A549 (cell line): ENCODE results near the gene SLC7A10. TPM values are rescaled to one million over a fixed set of nuclear protein-coding genes. Genes with fewer than 3 reads are reported as not detected.

ENCODE experiments used
- ATAC-seq, 2 experiments: fragments of 200-7000 bp in 1 of 2; fragments of >200 bp in 1 of 2; cut with Nextera tagmentation in 1 of 2; cut with Tn5 transposase in 1 of 2; 3 replicates each; pipeline versions ENCODE4 v1.8.0 to v1.9.1; 2018 to 2020; ENCODE audit warnings: mild to moderate bottlenecking in 1 of 2, moderate library complexity in 1 of 2
- CTCF ChIA-PET: fragments of 300-600 bp; sonication (Branson Sonifier 250); formaldehyde crosslinking; extraction: SDS; loops from one replicate; lab custom pipeline; 2021; ENCODE audit warnings: antibody characterized with exemption, inconsistent platforms; lab: Yijun Ruan, JAX
- POLR2A ChIA-PET: fragments of 350-600 bp; formaldehyde crosslinking; extraction: SDS; loops from one replicate; lab custom pipeline; 2021; ENCODE audit warnings: antibody characterized with exemption, inconsistent platforms; lab: Yijun Ruan, JAX
- DNase-seq, 2 experiments: peaks; one replicate each; pipeline versions ENCODE4 v3.0.0 to v3.0.0-alpha.2; 2011 to 2016; ENCODE audit warnings: low read depth in 1 of 2, low spot score in 1 of 2
- FAIRE-seq: peaks from 2 replicates; lab custom pipeline; 2011; peaks lifted over from hg19 to GRCh38; lab: Jason Lieb, UNC
- H3K27ac ChIP-seq, 2 experiments: fragments of >200 bp; sonication (Bioruptor Twin); formaldehyde crosslinking; 3 replicates each; pipeline ENCODE4 v1.5.1; 2016 to 2017
- H3K4me1 ChIP-seq: fragments of >200 bp; sonication (Bioruptor Twin); formaldehyde crosslinking; 3 replicates; pipeline ENCODE4 v1.6.1; 2016
- H3K4me2 ChIP-seq: fragments of >200 bp; sonication (Bioruptor Twin); formaldehyde crosslinking; 3 replicates; pipeline ENCODE4 v1.6.1; 2016
- H3K4me3 ChIP-seq: fragments of >200 bp; sonication (Bioruptor Twin); formaldehyde crosslinking; 3 replicates; pipeline ENCODE4 v1.5.1; 2016
- H3K9me3 ChIP-seq: fragments of >200 bp; sonication (Bioruptor Twin); formaldehyde crosslinking; 3 replicates; pipeline ENCODE4 v1.6.1; 2016
- BCL3 ChIP-seq: fragments of >200 bp; sonication (Bioruptor Twin); formaldehyde crosslinking; IDR thresholded peaks from 3 replicates; pipeline ENCODE4 v1.6.1; 2016
- BHLHE40 ChIP-seq: IDR thresholded peaks from 2 replicates; pipeline ENCODE4 v1.6.1; 2012; ENCODE audit warnings: low read depth, low read length, inconsistent platforms
- EHMT2 ChIP-seq: fragments of 200-600 bp; sonication (generic); IDR thresholded peaks from 2 replicates; pipeline ENCODE4 v1.6.1; 2016; ENCODE audit warnings: antibody characterized with exemption, low read depth, mild to moderate bottlenecking, moderate library complexity
- FOSL2 ChIP-seq, 2 experiments: fragments of 450-650 bp in 1 of 2; fragments of >200 bp in 1 of 2; sonication (Bioruptor Twin) in 1 of 2; formaldehyde crosslinking; IDR thresholded peaks; 2 replicates each; pipeline versions ENCODE4 v1.5.0 to v1.6.1; 2016 to 2020; ENCODE audit warnings: mild to moderate bottlenecking in 1 of 2, moderate library complexity in 1 of 2
- HEYL ChIP-seq: fragments of 250-450 bp; sonication (Bioruptor Pico); IDR thresholded peaks from 2 replicates; pipeline ENCODE4 v1.8.0; 2021; ENCODE audit warnings: mild to moderate bottlenecking, moderate library complexity
- JUNB ChIP-seq: fragments of >200 bp; sonication (Bioruptor Twin); formaldehyde crosslinking; IDR thresholded peaks from 2 replicates; pipeline ENCODE4 v1.6.1; 2016
- KDM1A ChIP-seq: fragments of 200-600 bp; sonication (generic); IDR thresholded peaks from 2 replicates; pipeline ENCODE4 v1.6.1; 2016; ENCODE audit warnings: low read depth, mild to moderate bottlenecking
- NFE2L2 ChIP-seq: fragments of 150-350 bp; conservative IDR thresholded peaks from 2 replicates; pipeline ENCODE4 v1.6.1; 2014; ENCODE audit warnings: low read length
- POLR2A ChIP-seq: IDR thresholded peaks from 2 replicates; pipeline ENCODE4 v1.6.1; 2012; ENCODE audit warnings: mild to moderate bottlenecking, low read length
- RAD21 ChIP-seq, 2 experiments: fragments of >200 bp in 1 of 2; sonication (Bioruptor Twin) in 1 of 2; formaldehyde crosslinking in 1 of 2; IDR thresholded peaks in 1 of 2; conservative IDR thresholded peaks in 1 of 2; 2 replicates in 1 of 2; 3 replicates in 1 of 2; pipeline ENCODE4 v1.6.1; 2012 to 2018; ENCODE audit warnings: inconsistent platforms in 1 of 2
- REST ChIP-seq: fragments of 200-600 bp; sonication (generic); IDR thresholded peaks from 2 replicates; pipeline ENCODE4 v1.6.1; 2016; ENCODE audit warnings: antibody characterized with exemption, mild to moderate bottlenecking, moderate library complexity
- RFX5 ChIP-seq: fragments of 450-650 bp; IDR thresholded peaks from 2 replicates; pipeline ENCODE4 v1.7.1; 2014; ENCODE audit warnings: antibody characterized with exemption, mild to moderate bottlenecking, moderate library complexity
- WGBS: methylation state at CpG from one replicate; pipeline ENCODE4 v1.1.6; 2017; ENCODE audit errors: missing lambda C conversion rate; 5-methylcytosine and 5-hydroxymethylcytosine counted together
- polyA plus RNA-seq, 4 experiments: library from polyadenylated mRNA; depleted of rRNA in 3 of 4; stranded (reverse); fragments of >200 nt; fragmentation: RNase III in 1 of 4; extraction: RNeasy Plus Mini Kit Qiagen cat#74134 plus additional on column Dnase treatment in 1 of 4; gene quantifications; 2 replicates in 3 of 4; 3 replicates in 1 of 4; pipeline ENCODE4 v1.2.3, GENCODE V29; 2011 to 2017
- TF ChIP-seq, protein P1 (sequence below): fragments of >200 bp; sonication (Bioruptor Twin); formaldehyde crosslinking; IDR thresholded peaks from 2 replicates; pipeline ENCODE4 v1.6.1; 2016
- TF ChIP-seq, protein P2 (sequence below): fragments of >200 bp; sonication (Bioruptor Twin); formaldehyde crosslinking; IDR thresholded peaks from 3 replicates; pipeline ENCODE4 v1.5.1; 2016

SLC7A10 gene
- polyA plus RNA-seq, 2 of the 4 experiments (the other 2 are of a cell fraction): 0.05 to 0.26 TPM

GRCh38 chr19:33212436-33213172 is 13.0 kb downstream of the SLC7A10 start:
- Histone ChIP-seq H3K4me2 (no peak overlapping the region), H3K4me3 (no peak overlapping the region), H3K9me3 (no peaks in the 10 kb centered on the region), H3K27ac (no peak overlapping the region), H3K4me1 (no peaks in the 10 kb centered on the region)
- POLR2A ChIA-PET: interaction anchor here (0.9 kb wide), 1 partner anchor 11 kb away, joined by 3 read pairs; no protein-coding TSS in a partner anchor
- CTCF ChIA-PET: interaction anchor here (0.9 to 7.5 kb wide), 7 partner anchors 12 to 193 kb away, joined by 3 to 44 read pairs (median 4); partner anchors contain the start of gene SLC7A10
- WGBS: 67% methylated on average over 24 of the region's 30 CpGs
- FAIRE-seq: no peak
- TF ChIP-seq BCL3: no peak
- no peak for TF ChIP-seq BHLHE40
- no peak for TF ChIP-seq EHMT2
- no peak for TF ChIP-seq FOSL2 (IDR thresholded peaks at IDR 0.05)
- no peak for TF ChIP-seq FOSL2 (CRISPR knock-in tag; IDR thresholded peaks at IDR 0.05)
- TF ChIP-seq REST: no peak
- TF ChIP-seq, protein P1, sequence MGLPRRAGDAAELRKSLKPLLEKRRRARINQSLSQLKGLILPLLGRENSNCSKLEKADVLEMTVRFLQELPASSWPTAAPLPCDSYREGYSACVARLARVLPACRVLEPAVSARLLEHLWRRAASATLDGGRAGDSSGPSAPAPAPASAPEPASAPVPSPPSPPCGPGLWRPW: no peak
- no peak for DNase-seq
- ATAC-seq: peak in 1 of 2 experiments; percentile 12; a peak in 3 of 6 replicates

GRCh38 chr19:33211794-33212435 is 13.7 kb downstream of the SLC7A10 start:
- FAIRE-seq: no peak

More at GRCh38 chr19:33211794-33212435, 13.7 kb downstream of the SLC7A10 start:
- TF ChIP-seq POLR2A (no peak), KDM1A (no peak), HEYL (CRISPR knock-in tag) (no peak), RFX5 (no peak), NFE2L2 (no peak), JUNB (no peak), RAD21 (conservative IDR thresholded peaks at IDR 0.05 in 1 of 2, IDR thresholded peaks at IDR 0.05 in 1 of 2) (no peak)
- TF ChIP-seq, protein P2, sequence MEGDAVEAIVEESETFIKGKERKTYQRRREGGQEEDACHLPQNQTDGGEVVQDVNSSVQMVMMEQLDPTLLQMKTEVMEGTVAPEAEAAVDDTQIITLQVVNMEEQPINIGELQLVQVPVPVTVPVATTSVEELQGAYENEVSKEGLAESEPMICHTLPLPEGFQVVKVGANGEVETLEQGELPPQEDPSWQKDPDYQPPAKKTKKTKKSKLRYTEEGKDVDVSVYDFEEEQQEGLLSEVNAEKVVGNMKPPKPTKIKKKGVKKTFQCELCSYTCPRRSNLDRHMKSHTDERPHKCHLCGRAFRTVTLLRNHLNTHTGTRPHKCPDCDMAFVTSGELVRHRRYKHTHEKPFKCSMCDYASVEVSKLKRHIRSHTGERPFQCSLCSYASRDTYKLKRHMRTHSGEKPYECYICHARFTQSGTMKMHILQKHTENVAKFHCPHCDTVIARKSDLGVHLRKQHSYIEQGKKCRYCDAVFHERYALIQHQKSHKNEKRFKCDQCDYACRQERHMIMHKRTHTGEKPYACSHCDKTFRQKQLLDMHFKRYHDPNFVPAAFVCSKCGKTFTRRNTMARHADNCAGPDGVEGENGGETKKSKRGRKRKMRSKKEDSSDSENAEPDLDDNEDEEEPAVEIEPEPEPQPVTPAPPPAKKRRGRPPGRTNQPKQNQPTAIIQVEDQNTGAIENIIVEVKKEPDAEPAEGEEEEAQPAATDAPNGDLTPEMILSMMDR: no peak
- TF ChIP-seq, protein P1: no peak
- ChIA-PET CTCF (interaction anchor here (0.9 to 7.5 kb wide), 12 partner anchors 7 to 1289 kb away, joined by 3 to 44 read pairs (median 4); partner anchors contain the start of gene SLC7A10), POLR2A (no interaction called here)
- H3K9me3 ChIP-seq: no peaks in the 10 kb centered on the region
- no peaks in the 10 kb centered on the region for H3K4me1 ChIP-seq
- ATAC-seq: no peak
- no peak overlapping the region for H3K27ac ChIP-seq
- no peak overlapping the region for H3K4me2 ChIP-seq
- no peak overlapping the region for H3K4me3 ChIP-seq
- 86% methylated on average over 17 of the region's 17 CpGs for whole genome bisulfite sequencing
- DNase-seq: no peak
